Esophagus squamous epithelium (tissue), 5 donors: ENCODE measurements around the gene MROH8. TPM values are rescaled to one million over a fixed set of nuclear protein-coding genes. Genes with fewer than 3 reads are reported as not detected.

Experiments used
- DNase-seq: peaks from one replicate; lab custom pipeline; 2025; lab: John Stamatoyannopoulos, UW
- H3K27ac ChIP-seq, 4 donors: fragments of 200-600 bp; sonication (generic); one replicate each; pipeline ENCODE4 v1.5.1; 2016 to 2019; ENCODE audit warnings: mild to moderate bottlenecking in 1 of 4
- H3K27me3 ChIP-seq, 4 donors: fragments of 200-600 bp; sonication (generic); 1 replicate in 3 of 4; 2 replicates in 1 of 4; pipeline versions ENCODE4 v1.5.1 to v1.6.0; 2017 to 2021; ENCODE audit warnings: antibody characterized with exemption in 1 of 4
- H3K36me3 ChIP-seq, 3 donors: fragments of 200-600 bp; sonication (generic); one replicate each; pipeline ENCODE4 v1.5.1; 2016 to 2019
- H3K4me1 ChIP-seq, 3 donors: fragments of 200-600 bp; sonication (generic); one replicate each; pipeline ENCODE4 v1.5.1; 2017 to 2019
- H3K4me3 ChIP-seq, 4 donors: fragments of 200-600 bp; sonication (generic); 1 replicate in 3 of 4; 2 replicates in 1 of 4; pipeline ENCODE4 v1.5.1; 2016 to 2019; ENCODE audit warnings: mild to moderate bottlenecking in 2 of 4, moderate library complexity in 1 of 4
- H3K9me3 ChIP-seq, 3 donors: fragments of 200-600 bp; sonication (generic); one replicate each; pipeline ENCODE4 v1.5.1; 2016 to 2019
- POLR2A ChIP-seq, 4 donors: fragments of 450-650 bp; IDR thresholded peaks; one replicate each; pipeline ENCODE4 v1.6.1; 2017; ENCODE audit warnings: antibody characterized with exemption in 4 of 4, mild to moderate bottlenecking in 4 of 4, moderate library complexity in 3 of 4
- WGBS, 2 donors: methylation state at CpG; one replicate each; pipeline ENCODE4 v1.1.5; 2018; 5-methylcytosine and 5-hydroxymethylcytosine counted together
- intact Hi-C: fragments of 100-400 bp; cut with DNase I; formaldehyde crosslinking; loops from one replicate; pipeline ENCODE4 v1.15.0; 2022
- total RNA-seq, 4 donors: library from RNA; depleted of rRNA; stranded (reverse); fragments of >200 nt; gene quantifications; one replicate each; pipeline ENCODE4 v1.1.0, GENCODE V29; 2016
- TF ChIP-seq, protein P1 (sequence below), 6 experiments: fragments of 450-650 bp in 4 of 6; fragments of 200-600 bp in 2 of 6; sonication (generic) in 2 of 6; IDR thresholded peaks; one replicate each; pipeline ENCODE4 v1.5.1; 2016 to 2019; ENCODE audit warnings: antibody characterized with exemption in 6 of 6, mild to moderate bottlenecking in 4 of 6, moderate library complexity in 4 of 6
- donor health status: DM: yes; HTN: yes; CAD: no.

Gene MROH8
- total RNA-seq, 4 donors from 2014 or later: 0.40 to 0.95 (median 0.55) TPM

DNA sequence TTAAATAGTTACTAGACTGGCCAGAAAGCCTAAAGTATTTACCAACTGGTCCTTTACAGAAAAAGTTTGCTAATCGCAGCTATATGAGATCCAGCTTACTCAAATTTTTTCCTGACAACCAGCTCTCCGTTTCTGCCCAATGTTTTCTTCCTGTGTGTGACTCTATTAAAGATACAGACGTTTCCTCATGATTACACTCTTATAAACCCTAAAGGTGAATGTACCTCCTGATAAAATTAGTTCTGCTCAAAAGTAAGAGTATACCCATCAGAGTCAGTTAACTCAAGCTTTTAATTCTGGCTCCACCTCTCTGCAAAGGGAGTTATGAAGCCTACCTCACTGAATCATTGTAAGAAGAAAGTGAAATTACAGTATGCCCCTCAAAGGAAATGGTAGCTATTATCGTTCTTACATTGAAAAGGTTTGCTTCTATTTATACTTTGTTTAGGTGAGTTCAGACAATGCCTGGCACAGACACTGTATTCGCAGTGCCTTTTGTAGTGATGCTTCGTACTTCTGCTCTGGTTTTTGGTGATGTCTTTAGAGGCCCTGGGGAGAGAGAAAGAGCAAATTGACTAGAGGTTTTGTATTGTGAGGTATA is 10.2 kb upstream of the MROH8 start:
- H3K27ac ChIP-seq: no peak overlapping the region
- no peak overlapping the region for H3K4me3 ChIP-seq
- H3K4me1 ChIP-seq: peaks cover under 1 to 66% (median 6%) of the 10 kb centered on the region in 3 donors
- 50% methylated on average over 6 of the region's 6 CpGs for WGBS, 2 donors
- intact Hi-C loops: loop anchor here (10.0 kb wide), 1 partner anchor 195 kb away; no protein-coding TSS in a partner anchor
- H3K36me3 ChIP-seq: peaks cover 0 to 86% (median 10%) of the 10 kb centered on the region in 3 donors
- TF ChIP-seq, protein P1, sequence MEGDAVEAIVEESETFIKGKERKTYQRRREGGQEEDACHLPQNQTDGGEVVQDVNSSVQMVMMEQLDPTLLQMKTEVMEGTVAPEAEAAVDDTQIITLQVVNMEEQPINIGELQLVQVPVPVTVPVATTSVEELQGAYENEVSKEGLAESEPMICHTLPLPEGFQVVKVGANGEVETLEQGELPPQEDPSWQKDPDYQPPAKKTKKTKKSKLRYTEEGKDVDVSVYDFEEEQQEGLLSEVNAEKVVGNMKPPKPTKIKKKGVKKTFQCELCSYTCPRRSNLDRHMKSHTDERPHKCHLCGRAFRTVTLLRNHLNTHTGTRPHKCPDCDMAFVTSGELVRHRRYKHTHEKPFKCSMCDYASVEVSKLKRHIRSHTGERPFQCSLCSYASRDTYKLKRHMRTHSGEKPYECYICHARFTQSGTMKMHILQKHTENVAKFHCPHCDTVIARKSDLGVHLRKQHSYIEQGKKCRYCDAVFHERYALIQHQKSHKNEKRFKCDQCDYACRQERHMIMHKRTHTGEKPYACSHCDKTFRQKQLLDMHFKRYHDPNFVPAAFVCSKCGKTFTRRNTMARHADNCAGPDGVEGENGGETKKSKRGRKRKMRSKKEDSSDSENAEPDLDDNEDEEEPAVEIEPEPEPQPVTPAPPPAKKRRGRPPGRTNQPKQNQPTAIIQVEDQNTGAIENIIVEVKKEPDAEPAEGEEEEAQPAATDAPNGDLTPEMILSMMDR (IDR thresholded peaks at IDR 0.05): no peak
- TF ChIP-seq POLR2A (IDR thresholded peaks at IDR 0.05): no peak
- DNase-seq: no peak
- no peaks in the 10 kb centered on the region for H3K9me3 ChIP-seq
- H3K27me3 ChIP-seq: no peaks in the 10 kb centered on the region

- intact Hi-C loops: no loop called here
- Histone ChIP-seq H3K4me1 (peaks cover 0 to 66% (median 8%) of the 10 kb centered on the region in 3 donors), H3K36me3 (peaks cover 0 to 86% (median 13%) of the 10 kb centered on the region in 3 donors), H3K4me3 (no peak overlapping the region), H3K27me3 (no peaks in the 10 kb centered on the region), H3K9me3 (no peaks in the 10 kb centered on the region), H3K27ac (no peak overlapping the region)
- TF ChIP-seq POLR2A (IDR thresholded peaks at IDR 0.05): no peak
- TF ChIP-seq, protein P1 (IDR thresholded peaks at IDR 0.05): no peak
- WGBS, 2 donors: 83 to 100% methylated on average over 4 to 6 of the region's 7 CpGs
- no peak for DNase-seq
These were observed 9.4 kb upstream of the MROH8 start for GRCh38 chr20:37188787-37189186.

GRCh38 chr20:37185686-37186085 is 6.3 kb upstream of the MROH8 start:
- Histone ChIP-seq H3K9me3 (no peaks in the 10 kb centered on the region), H3K36me3 (peaks cover 0 to 82% (median 13%) of the 10 kb centered on the region in 3 donors), H3K27ac (no peak overlapping the region), H3K27me3 (no peaks in the 10 kb centered on the region), H3K4me3 (no peak overlapping the region), H3K4me1 (peaks cover 4 to 66% (median 15%) of the 10 kb centered on the region in 3 donors)
- WGBS, 2 donors: 75 to 91% methylated on average over 4 to 5 of the region's 5 CpGs
- TF ChIP-seq POLR2A (IDR thresholded peaks at IDR 0.05): no peak
- TF ChIP-seq, protein P1 (IDR thresholded peaks at IDR 0.05): no peak
- no peak for DNase-seq
- intact Hi-C loops: no loop called here

DNA sequence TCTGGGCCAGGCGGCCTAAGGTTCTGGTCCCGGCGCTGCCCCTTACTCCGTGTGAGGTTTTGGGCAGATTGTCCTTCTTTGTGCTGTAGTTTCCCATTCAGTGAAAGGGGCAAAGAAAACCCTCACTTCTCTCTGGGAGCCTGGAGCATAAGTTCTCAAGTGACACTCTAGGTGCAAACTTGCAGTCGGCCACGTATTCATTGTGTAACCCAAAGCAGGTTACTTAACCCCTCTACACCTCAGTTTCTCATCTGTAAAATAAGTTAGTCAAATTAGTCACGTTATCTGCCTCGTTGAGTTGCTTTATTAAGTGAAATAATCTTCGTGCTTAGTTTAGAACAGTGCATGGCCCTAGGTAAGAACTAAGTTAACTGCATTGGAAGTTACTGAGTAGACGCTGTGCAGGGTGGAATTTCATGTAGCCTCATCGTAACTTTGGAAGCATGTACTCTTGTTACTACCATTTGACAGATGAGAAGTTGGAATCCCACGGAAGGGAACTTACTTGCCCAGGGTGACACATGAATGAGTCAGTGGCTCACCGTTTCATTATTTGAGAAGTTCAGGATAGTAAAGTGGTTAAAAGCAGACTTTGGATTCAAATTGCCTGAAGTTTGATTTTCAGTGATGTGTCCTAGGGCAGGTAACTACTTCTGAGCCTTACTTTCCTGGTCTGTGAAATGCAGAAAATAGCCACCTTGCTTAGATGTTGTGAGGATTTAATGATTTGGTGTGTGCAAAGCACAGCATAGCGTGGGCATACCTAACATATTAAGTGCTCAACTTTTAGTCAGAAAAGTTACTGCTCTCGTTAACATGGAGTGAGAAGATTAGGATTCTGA is 556 bp upstream of the MROH8 start:
- intact Hi-C loops: no loop called here
- Histone ChIP-seq H3K9me3 (no peaks in the 10 kb centered on the region), H3K4me3 (peak overlapping the region; percentile 70 to 90 (median 89)), H3K27me3 (no peaks in the 10 kb centered on the region), H3K4me1 (peaks cover 7 to 61% (median 23%) of the 10 kb centered on the region in 3 donors), H3K36me3 (peaks cover 0 to 29% (median 6%) of the 10 kb centered on the region in 3 donors), H3K27ac (peak overlapping the region; percentile 94 to 98 (median 97))
- 5 to 6% methylated on average over 11 to 14 of the region's 15 CpGs for WGBS, 2 donors
- TF ChIP-seq POLR2A (IDR thresholded peaks at IDR 0.05): no peak
- TF ChIP-seq, protein P1 (IDR thresholded peaks at IDR 0.05): no peak
- DNase-seq: no peak

DNA sequence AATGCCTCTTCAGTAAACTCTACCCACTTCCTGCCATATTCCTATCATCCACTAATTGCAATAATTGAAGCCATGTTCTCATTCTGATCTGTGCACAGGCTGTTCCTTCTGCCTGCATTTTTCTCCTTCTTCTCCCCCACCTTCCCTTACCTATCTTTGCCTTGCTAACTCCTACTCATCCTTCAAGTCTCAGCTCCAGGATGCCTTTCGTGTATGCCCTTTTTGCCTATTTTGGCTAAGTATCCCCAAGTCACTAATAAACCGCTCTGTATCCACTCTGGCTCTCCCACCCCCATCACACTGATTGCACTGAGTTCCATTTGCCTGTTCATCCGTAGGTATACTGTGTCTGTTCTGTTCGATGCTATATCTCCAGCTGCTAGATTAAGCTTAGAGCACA is 6.5 kb downstream of the MROH8 start:
- no peak for DNase-seq
- Histone ChIP-seq H3K27me3 (no peaks in the 10 kb centered on the region), H3K9me3 (no peaks in the 10 kb centered on the region), H3K4me1 (peaks cover 0 to 7% (median 0%) of the 10 kb centered on the region in 3 donors), H3K4me3 (no peak overlapping the region), H3K36me3 (peaks cover 0 to 2% (median 0%) of the 10 kb centered on the region in 3 donors), H3K27ac (no peak overlapping the region)
- 93 to 96% methylated on average over 4 of the region's 4 CpGs for WGBS, 2 donors
- intact Hi-C loops: no loop called here
- no peak for TF ChIP-seq POLR2A (IDR thresholded peaks at IDR 0.05)
- TF ChIP-seq, protein P1 (IDR thresholded peaks at IDR 0.05): no peak
